SH-SY5Y (cell line): ENCODE measurements around the gene MAPK11.

Experiments used
- GATA2 ChIP-seq: IDR thresholded peaks from 2 replicates; pipeline ENCODE4 v1.6.1; 2011; ENCODE audit warnings: mild to moderate bottlenecking, low read depth, low read length
- GATA3 ChIP-seq: IDR thresholded peaks from 2 replicates; pipeline ENCODE4 v1.6.1; 2011; ENCODE audit warnings: low read depth, mild to moderate bottlenecking, low read length, moderate library complexity

MAPK11 gene

DNA sequence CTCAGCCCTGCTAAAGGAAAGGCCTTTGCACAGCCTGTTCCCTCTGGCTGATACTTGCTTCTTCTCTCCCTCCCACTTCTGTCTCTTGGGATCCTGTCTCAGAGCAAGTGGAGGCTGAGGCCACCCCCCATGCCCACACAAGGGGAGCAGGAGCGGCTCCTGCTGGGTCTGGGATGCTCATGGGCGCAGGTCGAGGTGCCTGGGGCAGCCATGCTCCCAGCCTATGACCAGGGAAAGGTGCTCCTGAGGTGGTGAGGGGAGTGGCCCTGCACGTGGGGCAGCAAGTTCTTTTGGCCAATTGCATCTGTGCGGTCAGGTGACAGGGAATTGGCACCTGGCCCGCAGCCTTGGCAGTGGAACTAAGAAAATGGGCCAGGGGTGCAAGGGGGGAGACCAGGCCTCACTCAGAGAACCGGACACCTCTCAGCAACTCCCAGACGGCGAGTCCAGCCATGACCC lies 1.5 kb downstream of the MAPK11 start:
- TF ChIP-seq GATA3 (no peak), GATA2 (no peak)

DNA sequence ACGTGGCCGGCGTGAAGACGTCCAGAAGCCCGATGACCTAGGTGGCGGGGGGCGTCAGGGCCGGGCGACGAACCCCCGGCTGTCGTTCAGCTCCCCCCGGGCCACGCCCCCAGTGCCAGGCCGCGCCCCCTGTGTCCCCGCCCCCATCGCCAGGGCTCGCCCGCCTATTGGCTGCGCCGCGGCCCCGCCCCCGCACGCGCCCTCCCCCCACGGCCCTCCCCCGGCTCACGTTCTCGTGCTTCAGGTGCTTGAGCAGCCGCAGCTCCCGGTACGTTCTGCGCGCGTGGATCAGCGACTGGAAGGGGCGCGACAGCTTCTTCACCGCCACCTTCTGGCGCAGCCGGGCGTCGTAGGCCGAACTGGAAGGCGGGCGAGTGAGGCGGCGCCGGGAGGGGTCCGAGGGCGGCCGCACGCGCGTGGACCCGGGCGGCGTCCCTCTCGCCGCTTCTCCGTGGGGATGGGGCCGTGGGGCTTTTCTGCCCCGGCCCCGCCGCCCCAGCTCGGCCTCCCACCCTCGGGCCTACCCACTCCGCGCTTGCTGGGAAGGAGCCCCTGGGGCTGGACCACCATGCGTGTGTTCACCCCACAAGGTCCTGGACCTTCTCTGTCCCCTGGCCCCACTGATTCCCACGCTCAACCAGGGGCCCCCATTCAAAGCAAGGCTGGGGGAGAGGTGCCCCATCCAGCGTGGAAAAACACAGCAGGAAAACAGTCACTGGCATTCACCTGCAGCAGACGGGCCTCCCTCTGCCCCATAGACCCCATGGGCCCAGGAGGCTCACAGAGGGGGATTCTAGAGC lies 2.4 kb downstream of the MAPK11 start:
- no peak for TF ChIP-seq GATA3
- no peak for TF ChIP-seq GATA2

DNA sequence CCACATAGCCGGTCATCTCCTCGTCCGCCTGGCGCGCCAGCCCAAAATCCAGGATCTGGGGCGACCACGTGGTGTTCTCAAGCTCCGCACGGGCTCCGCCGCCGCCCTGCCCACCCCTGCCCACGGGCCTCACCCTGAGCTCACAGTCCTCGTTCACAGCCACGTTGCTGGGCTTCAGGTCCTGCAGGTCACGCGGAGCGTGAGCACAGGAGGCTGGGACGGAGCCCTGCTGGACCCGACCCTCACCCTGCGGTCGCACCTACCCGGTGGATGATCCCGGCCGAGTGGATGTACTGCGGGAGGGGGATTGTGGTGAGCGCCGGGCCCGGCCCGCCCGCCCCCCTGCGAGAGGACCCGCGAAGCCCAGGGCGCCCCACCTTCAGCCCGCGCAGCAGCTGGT lies 3.2 kb downstream of the MAPK11 start:
- TF ChIP-seq GATA2 (no peak), GATA3 (no peak)

DNA sequence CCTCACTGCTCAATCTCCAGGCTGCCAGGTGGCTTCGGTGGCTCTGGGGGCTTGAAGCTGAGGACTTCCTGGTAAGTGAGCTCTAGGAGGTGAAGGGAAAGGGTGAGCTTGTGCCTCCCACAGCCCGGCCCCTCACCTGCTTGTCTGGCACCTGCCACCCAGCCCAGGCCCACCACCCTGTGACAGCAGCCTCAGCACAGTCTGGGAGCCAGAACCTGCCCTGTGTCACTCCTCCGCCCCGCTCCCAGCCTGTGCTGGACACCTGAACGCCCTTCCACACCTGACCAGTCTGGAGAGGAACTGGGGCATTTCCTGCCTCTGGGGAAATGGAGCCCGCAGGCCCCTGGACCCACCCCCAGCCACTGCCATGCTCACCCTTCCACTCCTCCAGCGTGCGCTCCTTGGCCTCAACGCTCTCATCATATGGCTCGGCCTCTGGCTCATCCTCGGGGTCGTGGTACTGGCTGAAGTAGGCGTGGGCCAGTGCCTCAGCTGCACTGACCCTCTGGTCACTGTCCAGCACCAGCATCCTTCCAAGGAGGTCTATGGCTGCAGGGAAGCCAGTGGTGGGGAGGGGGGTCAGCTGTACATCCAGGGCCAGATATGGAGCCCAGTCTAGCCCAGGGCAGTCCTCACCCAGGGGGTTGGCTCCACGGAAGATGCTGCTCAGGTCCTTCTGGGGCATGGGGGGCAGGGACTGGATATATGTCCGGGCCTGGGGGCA lies 5.1 kb downstream of the MAPK11 start:
- TF ChIP-seq GATA2 (no peak), GATA3 (no peak)

DNA sequence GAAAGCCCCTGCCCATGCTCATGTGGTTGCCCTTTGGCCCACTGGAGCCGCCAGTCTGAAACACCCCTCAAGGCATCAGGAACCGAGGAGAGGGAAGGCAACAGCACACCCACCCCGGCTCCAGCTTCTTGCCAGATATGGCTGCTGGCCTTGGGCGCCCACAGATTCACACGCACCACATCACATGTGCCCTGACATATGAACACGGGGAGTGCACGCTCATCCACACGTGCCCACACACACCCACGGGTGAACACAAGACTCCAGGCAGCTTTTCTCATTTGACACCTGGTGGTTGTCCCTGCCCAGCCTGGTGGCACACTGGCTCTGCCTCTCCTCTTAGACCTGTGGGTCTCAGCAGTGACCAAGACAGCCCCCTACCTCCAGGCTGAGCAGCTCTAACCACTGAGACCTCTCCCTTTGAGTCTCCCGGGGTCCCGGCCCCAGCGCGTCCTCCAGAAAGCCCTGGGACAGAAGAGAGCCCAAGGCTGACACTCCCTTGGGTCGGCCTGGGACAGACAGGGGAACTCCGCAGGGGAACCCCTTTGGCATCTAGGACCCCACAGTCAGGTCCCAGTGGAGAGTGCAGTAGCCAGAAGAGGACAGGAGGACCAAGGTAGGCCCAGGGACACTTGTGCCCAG lies 6.0 kb downstream of the MAPK11 start:
- TF ChIP-seq GATA3 (no peak), GATA2 (no peak)

DNA sequence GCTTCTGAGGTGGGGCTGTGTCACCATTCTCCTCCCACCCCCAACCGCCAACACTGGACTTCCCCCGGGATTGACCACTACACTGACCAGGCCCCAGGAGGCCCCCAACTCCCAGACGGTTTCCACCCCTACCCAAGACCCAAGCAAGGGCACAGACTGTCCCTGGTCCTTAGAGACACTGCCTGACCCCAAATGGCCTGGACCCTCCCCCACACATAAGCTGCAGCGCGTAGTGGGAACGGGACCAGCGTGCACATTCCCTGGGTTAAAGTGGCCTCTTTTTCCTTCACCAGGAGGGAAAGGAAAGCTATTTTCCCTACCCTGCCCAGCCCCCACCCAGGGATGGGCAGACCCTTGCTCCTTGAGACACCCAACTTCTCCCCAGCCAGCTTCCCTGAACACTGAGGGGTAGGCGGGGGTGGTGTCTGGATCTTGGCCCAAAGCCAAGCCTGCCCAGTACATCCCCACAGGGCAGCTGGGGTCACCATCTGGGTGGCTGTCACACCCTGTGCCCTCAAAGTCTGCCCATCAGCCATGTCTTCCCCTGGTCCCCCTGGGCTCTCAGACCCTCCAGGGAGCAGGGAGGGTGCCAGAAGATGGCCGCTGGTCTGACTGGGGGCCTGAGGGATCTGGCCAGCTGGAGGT lies 7.1 kb downstream of the MAPK11 start:
- no peak for TF ChIP-seq GATA2
- TF ChIP-seq GATA3 = no peak

DNA sequence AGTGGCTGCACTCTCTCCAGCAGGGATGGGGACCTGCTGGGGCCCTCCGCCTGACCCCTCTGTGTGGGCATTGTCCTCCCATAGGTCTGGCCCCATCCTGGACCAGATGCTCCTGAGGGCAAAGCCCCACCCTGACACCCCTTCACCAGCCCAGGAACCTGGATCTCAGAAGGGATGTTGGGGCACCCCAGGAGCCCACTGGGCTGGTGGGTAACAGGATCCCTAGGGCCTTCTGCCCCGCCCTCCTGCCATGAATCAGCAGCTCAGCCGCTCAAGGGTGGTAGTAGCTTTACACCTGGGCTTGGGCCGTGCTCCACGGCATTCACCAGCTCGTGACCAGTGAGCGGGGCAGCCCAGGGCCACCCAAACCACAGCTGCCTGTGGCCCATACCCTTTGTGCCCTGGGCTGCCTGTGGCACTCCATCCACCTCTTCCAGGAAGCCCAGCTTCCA lies 7.7 kb downstream of the MAPK11 start:
- no peak for TF ChIP-seq GATA3
- no peak for TF ChIP-seq GATA2

DNA sequence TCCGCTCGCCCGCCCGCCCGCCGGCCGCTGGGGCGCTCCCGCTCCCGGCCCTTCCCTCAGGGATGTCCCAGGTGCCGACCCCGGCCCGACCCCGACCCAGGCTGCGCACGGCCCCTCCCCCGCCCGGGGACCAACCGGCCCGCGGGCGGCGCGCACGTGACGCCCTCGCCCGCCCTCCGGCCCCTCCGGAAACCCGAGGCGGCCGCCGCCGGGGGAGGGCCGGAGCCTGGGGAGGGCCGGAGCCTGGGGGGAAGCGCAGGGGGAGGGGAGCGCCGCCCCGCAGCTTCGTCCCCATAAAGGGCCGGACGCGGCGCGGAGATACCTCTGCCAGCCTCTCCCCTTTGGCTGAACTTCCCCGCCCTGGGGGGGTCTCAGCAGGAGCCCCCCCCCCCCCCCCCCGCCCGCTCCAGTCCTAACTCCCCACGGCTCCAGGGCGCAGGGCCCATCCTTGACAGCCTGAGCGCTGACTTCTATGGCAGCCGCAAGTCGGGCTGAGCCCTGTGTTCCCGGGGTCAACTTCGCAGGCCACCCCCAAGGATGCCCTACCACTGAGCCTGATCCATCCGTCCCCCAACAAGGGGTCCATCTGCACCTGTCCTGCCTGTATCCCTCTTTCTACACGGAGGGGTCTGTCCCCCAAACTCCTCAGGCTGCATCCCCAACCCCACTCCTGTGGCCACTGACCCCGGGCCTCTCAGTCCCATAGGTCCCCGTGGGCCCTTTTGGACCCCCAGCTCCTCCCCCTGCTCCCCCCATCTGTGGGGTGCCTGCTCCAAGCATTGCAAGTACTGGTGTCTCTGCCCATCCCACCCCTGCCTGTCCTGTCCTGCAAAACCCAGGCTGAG lies 8.3 kb downstream of the MAPK11 start, which contains the start of gene MAPK12:
Gene MAPK12 (minus strand): TSS at position 69 of the 845 bp plus-strand sequence. CDS start 174 bp downstream, outside the sequence.
- TF ChIP-seq GATA3 (no peak), GATA2 (no peak)

DNA sequence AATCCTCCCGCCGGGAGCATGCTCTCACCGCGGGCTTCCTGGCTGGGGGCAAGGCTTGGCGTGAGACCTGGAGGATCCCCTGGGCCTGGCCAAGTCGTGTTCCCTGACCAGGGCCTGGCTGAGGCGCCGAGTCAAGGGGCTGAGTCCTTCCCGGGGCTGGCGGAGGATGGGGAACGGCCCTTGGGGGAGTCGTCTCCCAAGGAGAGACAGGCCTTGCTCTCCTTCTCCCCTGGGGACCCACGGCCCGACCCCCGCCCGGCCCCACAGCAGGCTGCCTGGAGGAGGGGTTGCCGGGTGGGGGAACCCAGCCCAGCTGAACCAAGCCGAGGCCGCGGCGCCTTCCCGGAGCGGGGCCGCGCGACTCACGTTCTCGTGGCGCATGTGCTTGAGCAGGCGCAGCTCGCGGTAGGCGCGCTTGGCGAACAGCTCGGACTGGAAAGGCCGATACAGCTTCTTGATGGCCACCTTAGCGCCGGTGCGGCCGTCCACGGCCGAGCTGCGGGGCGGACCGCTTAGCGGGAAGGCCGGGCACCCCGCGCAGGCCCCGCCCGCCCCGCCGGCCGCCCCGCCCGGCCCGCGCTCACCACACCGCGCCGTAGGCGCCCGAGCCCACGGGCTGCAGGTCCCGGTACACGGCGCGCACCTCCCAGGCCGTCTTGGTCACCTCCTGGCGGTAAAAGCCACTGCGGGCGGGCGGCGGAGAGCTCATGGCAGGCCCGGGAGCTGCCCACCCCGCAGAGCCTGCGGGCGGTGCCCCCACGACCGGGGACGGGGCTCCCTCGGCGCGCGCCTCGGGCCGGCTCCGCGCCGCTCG lies 9.2 kb downstream of the MAPK11 start:
- TF ChIP-seq GATA3 = no peak
- TF ChIP-seq GATA2 = no peak

DNA sequence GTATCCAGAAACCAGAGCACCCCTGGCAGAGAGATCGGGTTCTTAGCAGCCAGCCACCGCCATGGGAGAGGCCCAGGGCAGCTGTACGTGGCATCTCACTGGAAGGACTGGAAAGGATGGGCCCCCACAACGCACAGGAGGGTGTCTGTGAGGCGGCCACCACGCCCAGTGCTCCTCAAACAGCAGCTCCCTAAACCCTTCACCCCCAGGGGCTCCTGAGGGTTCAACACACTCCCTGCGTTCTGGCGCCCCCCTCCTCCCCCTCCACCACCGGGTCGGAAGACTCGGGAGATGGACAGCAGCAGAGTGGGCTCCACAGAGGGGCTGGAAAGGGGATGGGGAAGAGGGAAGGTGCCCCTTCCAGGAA lies 9.8 kb downstream of the MAPK11 start:
- TF ChIP-seq GATA3 = no peak
- TF ChIP-seq GATA2 = no peak

DNA sequence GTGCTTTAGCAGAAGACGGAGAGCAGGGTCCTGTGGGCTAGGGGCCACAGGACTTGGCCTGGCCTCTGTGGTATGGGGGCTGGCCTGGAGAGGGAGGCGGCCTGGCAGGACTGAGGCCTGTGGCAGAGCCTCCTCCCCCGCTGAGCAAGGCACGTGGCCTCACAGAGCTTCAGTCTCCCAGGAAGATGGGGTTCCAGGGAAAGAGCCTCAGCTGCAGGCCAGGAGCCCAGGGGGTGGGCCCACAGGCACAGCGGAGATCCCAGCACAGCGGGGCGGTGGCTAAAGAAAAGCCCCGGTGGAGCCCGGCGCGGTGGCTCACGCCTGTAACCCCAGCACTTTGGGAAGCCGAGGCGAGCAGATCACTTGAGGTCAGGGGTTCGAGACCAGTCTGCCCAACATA lies 10.9 kb downstream of the MAPK11 start:
- TF ChIP-seq GATA2 = no peak
- TF ChIP-seq GATA3 = no peak

DNA sequence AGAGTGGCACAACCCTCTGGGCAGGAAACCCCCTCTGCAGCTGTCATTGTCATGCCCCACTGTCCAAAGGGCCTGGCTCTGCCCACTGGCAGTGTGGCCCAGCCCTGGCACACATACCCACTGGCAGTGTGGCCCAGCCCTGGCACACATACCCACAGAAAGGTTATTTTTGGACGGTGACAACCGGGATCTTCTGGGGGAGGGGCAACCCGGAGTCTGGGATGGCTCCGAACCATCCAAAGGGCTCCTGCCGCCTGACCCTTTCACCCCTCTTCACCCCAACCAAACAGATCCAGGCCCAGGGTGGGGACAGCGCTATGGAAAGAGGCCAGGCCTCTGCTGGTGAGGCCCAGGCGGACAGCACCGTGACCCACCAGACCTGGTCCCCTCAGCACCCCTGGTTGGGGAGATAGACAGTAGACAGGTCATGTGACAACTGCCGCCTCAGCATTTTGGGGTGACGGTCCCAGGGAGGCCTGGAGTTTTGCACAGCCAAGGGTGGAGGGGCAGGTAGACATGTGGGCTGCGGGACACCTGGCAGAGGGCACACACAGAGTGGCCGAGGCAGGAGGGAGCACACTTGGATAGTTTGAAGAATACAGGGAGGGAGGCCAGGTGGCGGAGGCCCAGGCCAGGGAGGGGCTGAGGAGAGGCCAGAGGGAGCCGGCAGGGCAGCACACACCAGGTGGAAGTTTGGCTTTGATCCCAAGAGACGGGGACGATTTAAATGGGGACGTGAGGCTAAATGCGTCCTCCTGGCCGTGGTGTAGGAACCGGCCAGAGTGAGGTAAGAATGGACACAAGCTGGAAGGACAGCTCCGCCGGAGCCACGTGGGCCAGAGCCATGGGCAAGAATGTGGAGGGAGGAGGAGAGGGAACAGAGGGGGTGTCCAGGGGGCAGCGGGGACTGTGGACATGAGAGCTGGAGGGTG lies 11.6 kb downstream of the MAPK11 start:
- no peak for TF ChIP-seq GATA2
- TF ChIP-seq GATA3 = no peak
